GM12878 (cell line): Measurements from ENCODE around the gene TACC2. TPM values are rescaled to one million over a fixed set of nuclear protein-coding genes. Genes with fewer than 3 reads are reported as not detected.

Source experiments
- ATAC-seq: fragments of 200-7000 bp; cut with Tn5 transposase; 3 replicates; pipeline ENCODE4 v1.9.1; 2020; ENCODE audit warnings: mild to moderate bottlenecking, moderate library complexity
- BruUV-seq: library from RNA; stranded (reverse); fragments of 400-500 nt; replicated peaks from 2 replicates; lab custom pipeline; 2021; lab: Mats Ljungman, UMichigan
- CTCF ChIA-PET: fragments of 300-600 bp; sonication (Branson Sonifier 250); formaldehyde crosslinking; extraction: SDS; loops from one replicate; lab custom pipeline; 2021; ENCODE audit warnings: inconsistent platforms; lab: Yijun Ruan, JAX
- POLR2A ChIA-PET: fragments of 350-600 bp; formaldehyde crosslinking; extraction: SDS; loops from one replicate; lab custom pipeline; 2021; ENCODE audit warnings: inconsistent platforms; lab: Charles Lee
- RAD21 ChIA-PET: fragments of 300-600 bp; sonication (Branson Sonifier 250); formaldehyde crosslinking; loops from one replicate; lab custom pipeline; 2023; ENCODE audit warnings: antibody characterized with exemption; ENCODE audit not compliant: unreplicated experiment; lab: Charles Lee
- SMC1A ChIA-PET: fragments of 300-600 bp; sonication (Branson Sonifier 250); formaldehyde crosslinking; loops from one replicate; lab custom pipeline; 2023; ENCODE audit not compliant: unreplicated experiment, uncharacterized antibody; lab: Charles Lee
- DNase-seq: peaks from one replicate; pipeline ENCODE4 v3.0.0-alpha.2; 2011; ENCODE audit warnings: low read depth, low spot score
- FAIRE-seq: peaks from 3 replicates; lab custom pipeline; 2011; peaks lifted over from hg19 to GRCh38; lab: Jason Lieb, UNC
- H2AFZ ChIP-seq: 2 replicates; pipeline ENCODE4 v1.6.0; 2011; ENCODE audit warnings: low read depth, low read length, control low read depth; ENCODE audit not compliant: control insufficient read depth
- H3K27ac ChIP-seq: 2 replicates; pipeline ENCODE4 v1.5.1; 2011; ENCODE audit warnings: control low read depth; ENCODE audit not compliant: control insufficient read depth, insufficient read depth
- H3K27me3 ChIP-seq, 2 experiments: replicated peaks in 1 of 2; 2 replicates each; pipeline versions ENCODE4 v1.6.0 to v1.6.1; 2011; ENCODE audit warnings: low read length in 1 of 2; ENCODE audit not compliant: control insufficient read depth in 2 of 2, insufficient read depth in 2 of 2
- H3K36me3 ChIP-seq, 2 experiments: 2 replicates each; pipeline ENCODE4 v1.5.1; 2011; ENCODE audit warnings: low read length in 1 of 2; ENCODE audit not compliant: control insufficient read depth in 2 of 2, insufficient read depth in 2 of 2
- H3K4me1 ChIP-seq: 2 replicates; pipeline ENCODE4 v1.6.1; 2011; ENCODE audit warnings: mild to moderate bottlenecking, low read length, moderate library complexity, mixed read lengths; ENCODE audit not compliant: control insufficient read depth, insufficient read depth
- H3K4me2 ChIP-seq: 2 replicates; pipeline ENCODE4 v1.6.0; 2011; ENCODE audit warnings: control low read depth; ENCODE audit not compliant: control insufficient read depth, insufficient read depth
- H3K4me3 ChIP-seq: fragments of 200-600 bp; sonication (generic); 2 replicates; pipeline ENCODE4 v1.5.1; 2016
- H3K79me2 ChIP-seq: 2 replicates; pipeline ENCODE4 v1.6.0; 2011; ENCODE audit warnings: low read length; ENCODE audit not compliant: control insufficient read depth, insufficient read depth
- H3K9ac ChIP-seq: 2 replicates; pipeline ENCODE4 v1.8.0; 2011; ENCODE audit warnings: low read length, control low read depth, mixed read lengths; ENCODE audit not compliant: control insufficient read depth, insufficient read depth
- H3K9me3 ChIP-seq: replicated peaks from 3 replicates; pipeline ENCODE4 v1.5.1; 2011; ENCODE audit warnings: mild to moderate bottlenecking, low read length; ENCODE audit not compliant: control insufficient read depth, insufficient read depth
- H4K20me1 ChIP-seq: 2 replicates; pipeline ENCODE4 v1.6.0; 2011; ENCODE audit not compliant: control insufficient read depth, insufficient read depth
- CHD2 ChIP-seq: IDR thresholded peaks from 2 replicates; pipeline ENCODE4 v1.6.1; 2011; ENCODE audit warnings: low read depth, low read length, improper control_type of control experiment, borderline replicate concordance
- E2F8 ChIP-seq: fragments of 450-650 bp; IDR thresholded peaks from 2 replicates; pipeline ENCODE4 v1.6.1; 2018; ENCODE audit warnings: mild to moderate bottlenecking, low read depth, moderate library complexity; ENCODE audit not compliant: partially characterized antibody
- IKZF2 ChIP-seq, 2 experiments: fragments of 450-650 bp; IDR thresholded peaks; 2 replicates each; pipeline ENCODE4 v1.6.1; 2017; ENCODE audit warnings: mild to moderate bottlenecking in 2 of 2, moderate library complexity in 2 of 2
- NFXL1 ChIP-seq: fragments of 450-650 bp; IDR thresholded peaks from 2 replicates; pipeline ENCODE4 v1.6.1; 2017; ENCODE audit warnings: antibody characterized with exemption, mild to moderate bottlenecking, borderline replicate concordance
- POLR2A ChIP-seq: IDR thresholded peaks from 2 replicates; pipeline ENCODE4 v1.6.1; 2011; ENCODE audit warnings: low read depth, mild to moderate bottlenecking, low read length
- RCOR1 ChIP-seq: conservative IDR thresholded peaks from 2 replicates; pipeline ENCODE4 v1.6.1; 2012; ENCODE audit warnings: low read depth, low read length, improper control_type of control experiment
- SRF ChIP-seq, 2 experiments: IDR thresholded peaks; 2 replicates each; pipeline ENCODE4 v1.6.1; 2011; ENCODE audit warnings: low read depth in 2 of 2, low read length in 2 of 2, mild to moderate bottlenecking in 1 of 2, moderate library complexity in 1 of 2
- TCF12 ChIP-seq: IDR thresholded peaks from 2 replicates; pipeline ENCODE4 v1.6.1; 2011; ENCODE audit warnings: low read depth, mild to moderate bottlenecking, low read length
- ZNF24 ChIP-seq: fragments of 450-650 bp; IDR thresholded peaks from 2 replicates; pipeline ENCODE4 v1.6.1; 2017; ENCODE audit warnings: antibody characterized with exemption, mild to moderate bottlenecking
- ZNF384 ChIP-seq: IDR thresholded peaks from 2 replicates; pipeline ENCODE4 v1.6.1; 2012; ENCODE audit warnings: low read depth, mild to moderate bottlenecking, low read length, improper control_type of control experiment, borderline replicate concordance
- ZZZ3 ChIP-seq: IDR thresholded peaks from 2 replicates; pipeline ENCODE4 v1.6.1; 2011; ENCODE audit warnings: low read depth; ENCODE audit not compliant: control insufficient read depth, insufficient read length
- WGBS: methylation state at CpG from one replicate; pipeline ENCODE4 v1.1.6; 2016; ENCODE audit warnings: low lambda C conversion rate; ENCODE audit not compliant: insufficient replicate concordance, insufficient coverage; ENCODE audit errors: missing lambda C conversion rate; 5-methylcytosine and 5-hydroxymethylcytosine counted together
- in situ Hi-C: fragments of 300-500 bp; cut with MboI; formaldehyde crosslinking; loops from 9 replicates; pipeline ENCODE4 v1.14.3; 2018; ENCODE audit warnings: mixed read lengths
- intact Hi-C: fragments of 100-400 bp; cut with micrococcal nuclease; formaldehyde crosslinking; loops from one replicate; pipeline ENCODE4 v1.14.2; 2022; ENCODE audit not compliant: unreplicated experiment
- polyA plus RNA-seq, 11 experiments: library from polyadenylated mRNA; depleted of rRNA in 4 of 11; unstranded in 6 of 11; stranded (reverse) in 5 of 11; fragments of >200 nt; fragmentation: Nextera tagmentation in 4 of 11; fragmentation: Illumina TruSeq in 1 of 11; extraction: Ambion mirVana in 4 of 11; extraction: Trizol in 1 of 11; gene quantifications; 1 replicate in 1 of 11; 2 replicates in 10 of 11; pipeline versions ENCODE4 v1.2.1 to v1.2.3, GENCODE V29; 2011 to 2016; ENCODE audit warnings: inconsistent platforms in 2 of 11, missing spikeins in 2 of 11, low read depth in 1 of 11
- total RNA-seq, 4 experiments: library from RNA; depleted of rRNA in 3 of 4; stranded (reverse); fragments of >200 nt in 3 of 4; fragmentation: Illumina TruSeq in 1 of 4; extraction: Trizol in 1 of 4; gene quantifications; 2 replicates each; pipeline versions ENCODE4 v1.2.1 to v1.2.3, GENCODE V29; 2013 to 2021
- TF ChIP-seq, protein P1 (sequence below): fragments of 450-650 bp; formaldehyde crosslinking; IDR thresholded peaks from 2 replicates; pipeline ENCODE4 v1.5.0; 2022; ENCODE audit warnings: mild to moderate bottlenecking, missing genetic modification characterization
- TF ChIP-seq, protein P2 (sequence below): IDR thresholded peaks from 2 replicates; pipeline ENCODE4 v1.6.1; 2012; ENCODE audit warnings: low read depth, low read length, improper control_type of control experiment

TACC2 gene
- total and polyA plus RNA-seq, 10 of the 15 experiments (the other 5 are each of a cell fraction or from before 2014, with no cell fraction given) = 0.07 to 0.64 (median 0.13) TPM; not detected in 5

- no peak for TF ChIP-seq POLR2A
- TF ChIP-seq SRF (IDR thresholded peaks at IDR 0.05; ENCODE audit: low read depth in 2 of 2, low read length in 2 of 2) = no peak
- no peak for TF ChIP-seq ZZZ3
- TF ChIP-seq, protein P1, sequence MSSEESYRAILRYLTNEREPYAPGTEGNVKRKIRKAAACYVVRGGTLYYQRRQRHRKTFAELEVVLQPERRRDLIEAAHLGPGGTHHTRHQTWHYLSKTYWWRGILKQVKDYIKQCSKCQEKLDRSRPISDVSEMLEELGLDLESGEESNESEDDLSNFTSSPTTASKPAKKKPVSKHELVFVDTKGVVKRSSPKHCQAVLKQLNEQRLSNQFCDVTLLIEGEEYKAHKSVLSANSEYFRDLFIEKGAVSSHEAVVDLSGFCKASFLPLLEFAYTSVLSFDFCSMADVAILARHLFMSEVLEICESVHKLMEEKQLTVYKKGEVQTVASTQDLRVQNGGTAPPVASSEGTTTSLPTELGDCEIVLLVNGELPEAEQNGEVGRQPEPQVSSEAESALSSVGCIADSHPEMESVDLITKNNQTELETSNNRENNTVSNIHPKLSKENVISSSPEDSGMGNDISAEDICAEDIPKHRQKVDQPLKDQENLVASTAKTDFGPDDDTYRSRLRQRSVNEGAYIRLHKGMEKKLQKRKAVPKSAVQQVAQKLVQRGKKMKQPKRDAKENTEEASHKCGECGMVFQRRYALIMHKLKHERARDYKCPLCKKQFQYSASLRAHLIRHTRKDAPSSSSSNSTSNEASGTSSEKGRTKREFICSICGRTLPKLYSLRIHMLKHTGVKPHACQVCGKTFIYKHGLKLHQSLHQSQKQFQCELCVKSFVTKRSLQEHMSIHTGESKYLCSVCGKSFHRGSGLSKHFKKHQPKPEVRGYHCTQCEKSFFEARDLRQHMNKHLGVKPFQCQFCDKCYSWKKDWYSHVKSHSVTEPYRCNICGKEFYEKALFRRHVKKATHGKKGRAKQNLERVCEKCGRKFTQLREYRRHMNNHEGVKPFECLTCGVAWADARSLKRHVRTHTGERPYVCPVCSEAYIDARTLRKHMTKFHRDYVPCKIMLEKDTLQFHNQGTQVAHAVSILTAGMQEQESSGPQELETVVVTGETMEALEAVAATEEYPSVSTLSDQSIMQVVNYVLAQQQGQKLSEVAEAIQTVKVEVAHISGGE = no peak
- no peak for TF ChIP-seq TCF12
- no peak for TF ChIP-seq CHD2
- TF ChIP-seq E2F8 = no peak
- TF ChIP-seq IKZF2 (IDR thresholded peaks at IDR 0.05) = no peak
- TF ChIP-seq ZNF24 = no peak
- TF ChIP-seq, protein P2, sequence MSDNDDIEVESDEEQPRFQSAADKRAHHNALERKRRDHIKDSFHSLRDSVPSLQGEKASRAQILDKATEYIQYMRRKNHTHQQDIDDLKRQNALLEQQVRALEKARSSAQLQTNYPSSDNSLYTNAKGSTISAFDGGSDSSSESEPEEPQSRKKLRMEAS = no peak
- no peak for TF ChIP-seq ZNF384
- TF ChIP-seq NFXL1 = no peak
- no peak for TF ChIP-seq RCOR1
- ChIA-PET SMC1A (no interaction called here), RAD21 (no interaction called here), POLR2A (no interaction called here), CTCF (no interaction called here)
- in situ Hi-C loops (no loop called here), intact Hi-C loops (no loop called here)
- Histone ChIP-seq H3K4me2 (no peak overlapping the region), H2AFZ (no peak overlapping the region), H4K20me1 (no peaks in the 10 kb centered on the region), H3K36me3 (no peaks in the 10 kb centered on the region), H3K9ac (no peak overlapping the region), H3K27ac (no peak overlapping the region), H3K9me3 (no peaks in the 10 kb centered on the region), H3K4me3 (no peak overlapping the region), H3K4me1 (no peaks in the 10 kb centered on the region), H3K27me3 (0 out of 4 replicates have a peak, but pooled peaks cover 0 to 1% of the 10 kb centered on the region in 2 experiments), H3K79me2 (no peaks in the 10 kb centered on the region)
- FAIRE-seq (no peak), DNase-seq (no peak), ATAC-seq (no peak)
- WGBS = 26% methylated on average over 10 of the region's 10 CpGs
- no TSS peak for BruUV-seq
Measured at GRCh38 chr10:122249991-122250750, 261.2 kb downstream of the TACC2 start.
